Measurements from ENCODE around the gene WIPF1.

The WIPF1 gene

GRCh38 chr2:174588463-174588862 is 9.1 kb downstream of the WIPF1 start:
- intact Hi-C loops (cut with DNase I; ENCODE audit: low total_unique reads) = no loop called here
- no peak for DNase-seq
- no peak overlapping the region for H3K27ac ChIP-seq

GRCh38 chr2:174587579-174587978 is 10.0 kb downstream of the WIPF1 start:
- Histone ChIP-seq H3K27me3 (no peaks in the 10 kb centered on the region), H3K4me3 (no peak overlapping the region), H3K27ac (no peak overlapping the region), H3K9me3 (no peaks in the 10 kb centered on the region), H3K36me3 (peaks cover 15 to 22% (median 15%) of the 10 kb centered on the region in 3 donors), H3K4me1 (peaks cover 0 to 62% (median 32%) of the 10 kb centered on the region in 4 donors)
- TF ChIP-seq CTCF (IDR thresholded peaks at IDR 0.05) = no peak
- intact Hi-C loops (cut with DNase I; ENCODE audit: low total_unique reads) = no loop called here
- DNase-seq = no peak

More at GRCh38 chr2:174588463-174588862, 9.1 kb downstream of the WIPF1 start:
- peaks cover 6 to 17% (median 15%) of the 10 kb centered on the region in 3 donors for H3K36me3 ChIP-seq
- no peak for TF ChIP-seq CTCF (IDR thresholded peaks at IDR 0.05)
- H3K4me1 ChIP-seq = peaks cover 0 to 71% (median 33%) of the 10 kb centered on the region in 4 donors
- no peak overlapping the region for H3K4me3 ChIP-seq
- H3K9me3 ChIP-seq = no peaks in the 10 kb centered on the region
- H3K27me3 ChIP-seq = no peaks in the 10 kb centered on the region

- DNase-seq = no peak
- Histone ChIP-seq H3K9me3 (no peaks in the 10 kb centered on the region), H3K27me3 (no peaks in the 10 kb centered on the region), H3K4me1 (peaks cover 0 to 53% (median 28%) of the 10 kb centered on the region in 4 donors), H3K27ac (no peak overlapping the region), H3K36me3 (peaks cover 15 to 28% (median 20%) of the 10 kb centered on the region in 3 donors), H3K4me3 (no peak overlapping the region)
- TF ChIP-seq CTCF (IDR thresholded peaks at IDR 0.05) = no peak
- intact Hi-C loops (cut with DNase I; ENCODE audit: low total_unique reads) = no loop called here
Observed at GRCh38 chr2:174586418-174587295, 10.9 kb downstream of the WIPF1 start.

GRCh38 chr2:174585657-174586252 is 11.8 kb downstream of the WIPF1 start:
- no peak for DNase-seq
- TF ChIP-seq CTCF (IDR thresholded peaks at IDR 0.05) = no peak
- intact Hi-C loops (cut with DNase I; ENCODE audit: low total_unique reads) = no loop called here
- H3K27ac ChIP-seq = no peak overlapping the region
- peaks cover 15 to 37% (median 27%) of the 10 kb centered on the region in 3 donors for H3K36me3 ChIP-seq
- no peaks in the 10 kb centered on the region for H3K9me3 ChIP-seq
- no peak overlapping the region for H3K4me3 ChIP-seq
- H3K27me3 ChIP-seq = no peaks in the 10 kb centered on the region
- peaks cover 0 to 44% (median 20%) of the 10 kb centered on the region in 4 donors for H3K4me1 ChIP-seq

GRCh38 chr2:174585146-174585545 is 12.5 kb downstream of the WIPF1 start:
- H3K36me3 ChIP-seq = peaks cover 20 to 43% (median 34%) of the 10 kb centered on the region in 3 donors
- TF ChIP-seq CTCF (IDR thresholded peaks at IDR 0.05) = no peak
- no peak overlapping the region for H3K27ac ChIP-seq
- DNase-seq = no peak
- no peak overlapping the region for H3K4me3 ChIP-seq
- intact Hi-C loops (cut with DNase I; ENCODE audit: low total_unique reads) = no loop called here
- no peaks in the 10 kb centered on the region for H3K27me3 ChIP-seq
- H3K4me1 ChIP-seq = peaks cover 0 to 38% (median 17%) of the 10 kb centered on the region in 4 donors
- H3K9me3 ChIP-seq = no peaks in the 10 kb centered on the region
